Peyer's patch (tissue), 4 donors: ENCODE data around the gene UBE3B. TPM values are rescaled to one million over a fixed set of nuclear protein-coding genes. Genes with fewer than 3 reads are reported as not detected.

ENCODE experiments used
- DNase-seq, 3 donors: peaks; one replicate each; pipeline ENCODE4 v3.0.0-alpha.2; 2017 to 2019
- H3K27ac ChIP-seq, 4 donors: fragments of 200-600 bp; sonication (generic); one replicate each; pipeline ENCODE4 v1.5.1; 2016 to 2019
- H3K27me3 ChIP-seq, 2 donors: fragments of 200-600 bp; sonication (generic); one replicate each; pipeline ENCODE4 v1.5.1; 2019
- H3K36me3 ChIP-seq, 3 donors: fragments of 200-600 bp; sonication (generic); one replicate each; pipeline ENCODE4 v1.5.1; 2016 to 2019
- H3K4me1 ChIP-seq, 4 donors: fragments of 200-600 bp; sonication (generic); one replicate each; pipeline ENCODE4 v1.5.1; 2016 to 2019
- H3K4me3 ChIP-seq, 4 donors: fragments of 200-600 bp; sonication (generic); 1 replicate in 3 of 4; 2 replicates in 1 of 4; pipeline ENCODE4 v1.5.1; 2016 to 2019; ENCODE audit warnings: mild to moderate bottlenecking in 1 of 4
- H3K9me3 ChIP-seq, 4 donors: fragments of 200-600 bp; sonication (generic); one replicate each; pipeline ENCODE4 v1.5.1; 2016 to 2019; ENCODE audit warnings: mild to moderate bottlenecking in 1 of 4
- CTCF ChIP-seq, 6 experiments: fragments of 450-650 bp in 4 of 6; fragments of 200-600 bp in 2 of 6; sonication (generic) in 1 of 6; IDR thresholded peaks; one replicate each; pipeline ENCODE4 v1.5.1; 2017 to 2019; ENCODE audit warnings: antibody characterized with exemption in 6 of 6, mild to moderate bottlenecking in 3 of 6, moderate library complexity in 1 of 6
- POLR2A ChIP-seq, 2 donors: fragments of 450-650 bp; IDR thresholded peaks; one replicate each; pipeline ENCODE4 v1.5.1; 2017; ENCODE audit warnings: antibody characterized with exemption in 2 of 2, mild to moderate bottlenecking in 2 of 2, moderate library complexity in 2 of 2
- total RNA-seq, 4 donors: library from RNA; depleted of rRNA; stranded (reverse); fragments of >200 nt; gene quantifications; one replicate each; pipeline ENCODE4 v1.1.0, GENCODE V29; 2016

Gene UBE3B
- total RNA-seq, 4 donors from 2014 or later, result 43.8 to 77.0 (median 57.3) TPM

- H3K9me3 ChIP-seq, result peaks cover 0 to under 1% (median 0%) of the 10 kb centered on the region in 4 donors
- H3K4me3 ChIP-seq, result no peak overlapping the region
- peak in 2 of 3 donors; percentile 63 for DNase-seq
- H3K27ac ChIP-seq, result peak overlapping the region in 1 of 4 donors; percentile 82
- no peaks in the 10 kb centered on the region for H3K27me3 ChIP-seq
- TF ChIP-seq CTCF (IDR thresholded peaks at IDR 0.05) (no peak), POLR2A (IDR thresholded peaks at IDR 0.05) (no peak)
- H3K4me1 ChIP-seq, result peaks cover 0 to 11% (median 2%) of the 10 kb centered on the region in 4 donors
- peaks cover 0 to 18% (median 0%) of the 10 kb centered on the region in 3 donors for H3K36me3 ChIP-seq
Observed at GRCh38 chr12:109557200-109557599, 79.8 kb downstream of the UBE3B start.

- Histone ChIP-seq H3K27ac (peak overlapping the region in 2 of 4 donors; percentile 67 to 82), H3K4me3 (no peak overlapping the region), H3K27me3 (no peaks in the 10 kb centered on the region), H3K4me1 (peaks cover 0 to 11% (median 2%) of the 10 kb centered on the region in 4 donors), H3K9me3 (peaks cover 0 to 6% (median 0%) of the 10 kb centered on the region in 4 donors), H3K36me3 (peaks cover 0 to 23% (median 0%) of the 10 kb centered on the region in 3 donors)
- TF ChIP-seq POLR2A (IDR thresholded peaks at IDR 0.05) (no peak), CTCF (IDR thresholded peaks at IDR 0.05) (no peak)
- no peak for DNase-seq
Observed at GRCh38 chr12:109557805-109558204, 80.4 kb downstream of the UBE3B start.

GRCh38 chr12:109558374-109559199, 81.2 kb downstream of the UBE3B start:
- peaks cover 0 to 11% (median 2%) of the 10 kb centered on the region in 4 donors for H3K4me1 ChIP-seq
- DNase-seq, result peak in 2 of 3 donors; percentile 81 to 83
- no peak overlapping the region for H3K4me3 ChIP-seq
- H3K27ac ChIP-seq, result peak overlapping the region in 3 of 4 donors; percentile 40 to 82 (median 67)
- no peak for TF ChIP-seq CTCF (IDR thresholded peaks at IDR 0.05)
- TF ChIP-seq POLR2A (IDR thresholded peaks at IDR 0.05), result no peak
- no peaks in the 10 kb centered on the region for H3K27me3 ChIP-seq
- peaks cover 0 to 30% (median 0%) of the 10 kb centered on the region in 3 donors for H3K36me3 ChIP-seq
- H3K9me3 ChIP-seq, result peaks cover 0 to 7% (median 0%) of the 10 kb centered on the region in 4 donors

GRCh38 chr12:109559200-109559505, 81.7 kb downstream of the UBE3B start:
- peaks cover 0 to 35% (median 0%) of the 10 kb centered on the region in 3 donors for H3K36me3 ChIP-seq
- H3K27me3 ChIP-seq, result no peaks in the 10 kb centered on the region
- peaks cover 0 to 7% (median 0%) of the 10 kb centered on the region in 4 donors for H3K9me3 ChIP-seq
- H3K4me3 ChIP-seq, result no peak overlapping the region
- TF ChIP-seq CTCF (IDR thresholded peaks at IDR 0.05) (no peak), POLR2A (IDR thresholded peaks at IDR 0.05) (no peak)
- H3K27ac ChIP-seq, result peak overlapping the region in 3 of 4 donors; percentile 40 to 82 (median 67)
- DNase-seq, result no peak
- H3K4me1 ChIP-seq, result peaks cover 0 to 11% (median 2%) of the 10 kb centered on the region in 4 donors

- Histone ChIP-seq H3K27me3 (no peaks in the 10 kb centered on the region), H3K4me3 (no peak overlapping the region), H3K9me3 (peaks cover 0 to 7% (median 0%) of the 10 kb centered on the region in 4 donors), H3K4me1 (peaks cover 0 to 11% (median 2%) of the 10 kb centered on the region in 4 donors), H3K27ac (no peak overlapping the region), H3K36me3 (peaks cover 0 to 39% (median 0%) of the 10 kb centered on the region in 3 donors)
- DNase-seq, result no peak
- no peak for TF ChIP-seq CTCF (IDR thresholded peaks at IDR 0.05)
- TF ChIP-seq POLR2A (IDR thresholded peaks at IDR 0.05), result no peak
Observed at GRCh38 chr12:109559601-109560000, 82.2 kb downstream of the UBE3B start.
